Stimulated activated CD4-positive, alpha-beta T cell treated with anti-CD3 and anti-CD28 coated beads, Interleukin-15, amount 100 ng/mL, for 24 hours (primary cell): ENCODE data around the gene TPP1.

Experiments
- DNase-seq: peaks from one replicate; pipeline ENCODE4 v3.0.0-alpha.2; 2020

Gene TPP1

GRCh38 chr11:6646918-6647679 is 27.9 kb upstream of the TPP1 start:
- DNase-seq: peak; percentile 45

GRCh38 chr11:6646576-6646917 is 27.3 kb upstream of the TPP1 start:
- peak; percentile 16 for DNase-seq

- DNase-seq: no peak
Observed at GRCh38 chr11:6646071-6646470, 26.8 kb upstream of the TPP1 start.

- DNase-seq: no peak
Observed at GRCh38 chr11:6642957-6643356, 23.7 kb upstream of the TPP1 start.

- no peak for DNase-seq
Observed at GRCh38 chr11:6640985-6641701, 21.9 kb upstream of the TPP1 start.

GRCh38 chr11:6640036-6640984 is 21.1 kb upstream of the TPP1 start:
- DNase-seq: no peak

- no peak for DNase-seq
Observed at GRCh38 chr11:6638429-6638828, 19.2 kb upstream of the TPP1 start.

- DNase-seq: no peak
Observed at GRCh38 chr11:6637871-6638270, 18.6 kb upstream of the TPP1 start.

GRCh38 chr11:6636480-6636879 is 17.3 kb upstream of the TPP1 start:
- DNase-seq: no peak

- DNase-seq: no peak
Observed at GRCh38 chr11:6635082-6635932, 16.1 kb upstream of the TPP1 start.

- no peak for DNase-seq
Observed at GRCh38 chr11:6634534-6634933, 15.3 kb upstream of the TPP1 start.

GRCh38 chr11:6633422-6634408 is 14.5 kb upstream of the TPP1 start:
- DNase-seq: no peak

- no peak for DNase-seq
Observed at GRCh38 chr11:6632116-6633073, 13.2 kb upstream of the TPP1 start.

GRCh38 chr11:6631361-6631890 is 12.2 kb upstream of the TPP1 start:
- DNase-seq: no peak

GRCh38 chr11:6630632-6631291 is 11.5 kb upstream of the TPP1 start:
- no peak for DNase-seq

- no peak for DNase-seq
Observed at GRCh38 chr11:6629892-6630631, 10.8 kb upstream of the TPP1 start.

GRCh38 chr11:6629573-6629891 is 10.3 kb upstream of the TPP1 start:
- no peak for DNase-seq

- DNase-seq: no peak
Observed at GRCh38 chr11:6628526-6628925, 9.3 kb upstream of the TPP1 start.
